Measurements from ENCODE around the gene KLHL28. TPM values are rescaled to one million over a fixed set of nuclear protein-coding genes. Genes with fewer than 3 reads are reported as not detected.
"Not testable (repeated sequence)": the region's sequence is repeated elsewhere in the genome, so short reads cannot be mapped to it uniquely, and the experiment has no call there.

Gene KLHL28
- total RNA-seq, 1 donor: 19.1 TPM

DNA sequence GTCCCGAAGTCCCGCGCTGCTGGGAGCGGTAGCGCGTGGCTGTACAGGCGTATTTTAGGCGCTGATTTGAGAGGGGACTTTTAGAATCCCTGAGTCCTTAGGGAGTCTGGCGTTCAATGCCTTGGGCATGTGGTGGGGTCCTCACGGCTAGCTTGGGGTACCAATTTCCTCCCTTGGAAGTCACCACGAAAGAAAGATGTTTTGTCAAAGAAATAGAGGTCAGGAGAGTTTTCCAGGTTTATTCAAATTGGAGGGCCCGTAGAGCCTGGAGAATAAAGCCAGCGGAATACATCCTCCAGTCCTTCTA is 63.9 kb downstream of the KLHL28 start:
- DNase-seq (ENCODE audit: low read depth in 2 of 3, low spot score in 2 of 3): no peak

DNA sequence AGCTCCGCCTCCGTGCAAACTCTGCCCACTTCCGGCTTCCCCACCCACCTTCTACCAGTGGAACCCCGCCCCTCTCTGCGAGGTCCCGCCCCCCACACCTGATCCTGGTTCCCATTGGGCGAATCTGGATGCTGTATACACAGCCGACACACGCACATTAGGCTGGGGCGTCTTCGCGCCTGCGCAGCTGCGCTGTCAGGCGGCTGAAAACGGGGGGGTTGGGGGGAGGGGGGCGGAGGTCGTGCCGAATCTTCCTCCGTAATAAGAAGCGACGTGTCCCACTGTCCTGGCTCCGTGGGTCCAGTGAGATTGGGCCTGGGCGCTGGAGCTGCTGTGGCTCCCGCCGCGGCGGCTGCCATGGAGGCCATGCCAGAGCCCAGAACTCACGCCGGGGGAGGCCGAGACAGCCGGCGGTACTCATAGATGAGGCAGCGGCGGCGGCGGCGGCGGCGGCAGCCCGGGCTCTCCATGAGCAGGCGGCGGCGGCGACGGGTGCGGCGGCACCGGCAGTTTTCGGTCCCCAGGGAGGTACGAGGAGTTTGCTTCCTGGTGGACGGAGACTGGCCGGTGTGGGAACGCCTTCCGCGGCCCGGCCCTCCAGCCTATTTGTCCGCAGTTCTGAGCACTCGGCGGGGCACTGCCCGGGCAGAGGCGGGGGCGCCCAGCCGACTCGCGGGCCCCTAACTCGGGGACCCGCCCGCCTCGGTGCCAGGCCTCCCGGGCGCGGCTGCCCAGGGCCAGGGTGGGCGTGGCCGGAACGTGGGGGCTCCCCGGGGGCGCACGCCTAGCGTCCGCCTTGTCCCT is 64.5 kb downstream of the KLHL28 start:
- peak; percentile 92 to 98 (median 97) for DNase-seq (ENCODE audit: low read depth in 2 of 3, low spot score in 2 of 3)

DNA sequence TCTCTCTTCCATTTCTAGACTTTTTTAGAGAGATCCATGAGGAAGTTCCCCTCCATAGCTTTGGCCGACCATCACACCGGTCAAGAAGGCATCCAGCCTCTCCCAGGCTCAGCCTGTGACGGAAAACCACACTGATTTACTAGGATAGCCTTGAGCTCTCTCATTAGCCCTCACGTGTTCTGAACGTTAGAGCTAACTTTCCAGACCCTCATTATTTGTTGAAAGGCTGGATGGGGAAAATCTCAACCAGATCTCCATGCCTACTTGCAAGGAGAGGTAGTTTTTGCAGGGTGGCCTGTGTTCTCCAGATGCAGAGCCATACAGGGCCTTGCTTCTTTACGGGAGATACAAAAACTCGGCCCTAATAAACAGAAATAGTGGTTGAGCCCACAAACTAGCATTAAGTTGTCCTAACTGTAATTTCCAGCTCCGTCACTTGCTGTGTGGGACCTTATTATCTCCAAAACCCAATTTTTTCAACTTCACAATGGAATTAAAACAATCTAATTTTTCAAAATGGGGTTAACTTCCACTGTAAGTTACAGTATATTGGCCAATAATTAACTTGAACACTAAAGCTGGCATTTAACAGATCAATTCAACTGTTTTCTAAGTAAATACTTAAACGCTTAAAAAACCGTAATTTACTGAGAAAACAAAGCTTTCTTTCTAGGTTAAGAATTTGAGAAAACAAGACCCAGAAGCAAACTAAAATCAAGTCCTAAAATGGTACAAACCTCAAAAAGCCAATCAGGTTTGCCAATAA is 65.3 kb downstream of the KLHL28 start:
- no peak for DNase-seq (ENCODE audit: low read depth in 2 of 3, low spot score in 2 of 3)

DNA sequence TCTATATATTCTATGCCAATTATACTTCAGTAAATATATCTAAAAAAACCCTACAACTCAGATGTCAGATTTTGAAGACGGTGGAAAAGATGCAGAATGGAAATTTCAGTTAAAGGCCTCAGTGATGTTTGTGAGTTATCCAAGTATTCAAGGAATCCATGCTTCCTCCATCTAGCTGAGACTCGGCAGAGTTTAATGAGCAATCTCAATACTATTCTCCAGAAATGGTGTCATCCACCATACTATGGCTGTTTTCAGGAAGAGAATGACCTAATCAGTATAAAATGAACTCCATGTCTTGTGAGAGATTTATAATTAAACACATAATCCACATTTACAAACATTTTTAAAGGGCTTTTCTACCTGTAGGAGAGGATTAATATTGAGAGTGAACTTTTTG is 66.0 kb downstream of the KLHL28 start:
- no peak for DNase-seq (ENCODE audit: low read depth in 2 of 3, low spot score in 2 of 3)

DNA sequence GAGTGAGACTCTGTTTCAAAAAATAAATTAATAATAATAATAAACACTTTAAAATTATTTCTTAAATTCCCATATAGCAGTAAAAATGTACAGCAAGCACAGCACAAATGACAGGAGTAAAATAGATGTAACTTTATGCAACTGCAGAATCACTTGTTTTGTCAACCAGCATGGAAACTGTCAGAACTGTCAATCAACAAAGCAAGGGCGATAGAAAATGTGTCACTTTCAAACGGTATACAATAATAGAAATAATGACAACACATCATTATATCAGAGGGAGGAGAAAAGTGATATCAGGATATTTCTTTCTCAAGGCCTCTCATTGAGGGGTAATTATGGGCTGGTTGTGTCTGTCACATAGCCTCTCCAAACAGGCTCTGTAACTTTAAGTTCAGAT is 68.2 kb downstream of the KLHL28 start:
- DNase-seq (ENCODE audit: low read depth in 2 of 3, low spot score in 2 of 3): no peak

DNA sequence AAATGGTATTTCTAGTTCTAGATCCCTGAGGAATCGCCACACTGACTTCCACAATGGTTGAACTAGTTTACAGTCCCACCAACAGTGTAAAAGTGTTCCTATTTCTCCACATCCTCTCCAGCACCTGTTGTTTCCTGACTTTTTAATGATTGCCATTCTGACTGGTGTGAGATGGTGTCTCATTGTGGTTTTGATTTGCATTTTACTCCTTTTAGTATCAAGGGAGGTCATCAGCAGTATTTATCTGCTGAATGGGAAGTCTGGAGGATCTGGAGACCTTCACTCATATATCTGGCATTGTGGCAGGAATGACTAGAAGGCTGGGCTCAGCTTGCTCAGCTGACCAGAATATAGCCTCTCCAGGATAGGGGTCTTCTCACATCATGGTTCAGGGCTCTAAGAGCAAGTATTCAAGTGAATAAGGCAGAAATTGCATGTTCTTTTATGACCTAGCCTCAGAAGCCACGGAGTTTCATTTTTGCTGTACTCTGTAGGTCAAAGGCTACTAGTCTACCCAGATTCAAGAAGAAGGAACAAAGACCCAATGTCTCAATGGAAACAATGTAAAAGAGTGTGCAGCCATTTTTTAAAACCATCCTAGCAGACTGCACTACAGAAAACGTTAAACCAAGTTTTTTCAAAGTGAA is 69.9 kb downstream of the KLHL28 start:
- not testable (repeated sequence) for DNase-seq (ENCODE audit: low read depth in 2 of 3, low spot score in 2 of 3)

DNA sequence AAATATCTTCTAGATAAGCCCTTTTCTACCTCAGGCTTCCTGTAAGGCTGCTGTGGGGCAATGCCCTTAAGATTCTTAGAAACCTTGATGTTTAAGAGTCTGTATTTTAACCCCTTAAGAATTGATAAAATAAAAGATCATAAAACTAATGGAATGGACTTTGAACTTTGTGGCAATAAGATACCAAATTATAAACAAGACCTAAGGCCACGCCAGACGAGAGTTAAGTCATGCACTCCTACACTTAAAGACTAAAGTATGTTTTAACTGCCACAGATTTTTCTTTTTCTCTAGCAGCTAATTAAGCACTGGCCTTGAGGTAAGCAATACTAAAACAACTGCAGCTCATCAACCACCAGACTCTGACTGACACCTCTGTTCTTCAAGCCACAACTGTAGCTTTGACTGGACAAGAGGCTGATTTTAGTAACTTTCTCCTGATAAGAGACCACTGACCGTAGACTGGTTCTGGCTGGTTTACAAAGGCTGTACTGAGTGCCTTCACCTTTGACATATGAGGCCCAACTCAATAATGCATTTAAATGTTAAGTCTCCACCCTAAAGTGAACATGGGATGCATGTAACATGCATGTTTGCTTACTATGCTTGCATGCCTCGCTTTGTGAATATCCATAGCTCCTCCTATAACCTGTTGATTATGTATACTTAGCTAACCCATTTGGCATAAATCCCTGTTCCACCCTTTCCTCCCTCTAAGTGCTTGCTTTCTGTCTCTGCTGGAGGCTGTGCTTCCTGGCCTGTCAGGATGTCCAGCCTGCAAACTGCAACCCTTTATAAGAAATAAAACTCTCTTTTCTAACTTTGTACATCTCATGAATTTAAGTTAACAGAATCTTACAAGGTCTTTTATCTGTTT is 71.9 kb downstream of the KLHL28 start:
- DNase-seq (ENCODE audit: low read depth in 2 of 3, low spot score in 2 of 3): no peak

DNA sequence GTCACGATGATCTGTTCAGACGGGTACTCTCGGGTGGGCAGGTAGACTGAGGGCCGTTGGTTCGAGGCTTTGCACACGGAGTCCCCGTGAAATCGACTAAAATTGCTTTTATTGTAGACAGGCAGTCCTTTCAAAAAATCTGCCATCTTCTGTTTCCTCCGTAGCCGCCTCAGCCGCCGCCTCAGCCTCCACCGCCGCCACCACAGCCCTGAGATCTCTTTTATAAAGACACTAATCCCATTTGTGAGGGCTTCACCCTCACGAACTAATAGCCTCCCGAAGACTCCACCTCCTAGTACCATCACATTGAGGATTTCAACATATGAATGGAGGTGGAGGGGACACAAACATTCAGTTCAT is 74.2 kb downstream of the KLHL28 start:
- no peak for DNase-seq (ENCODE audit: low read depth in 2 of 3, low spot score in 2 of 3)

DNA sequence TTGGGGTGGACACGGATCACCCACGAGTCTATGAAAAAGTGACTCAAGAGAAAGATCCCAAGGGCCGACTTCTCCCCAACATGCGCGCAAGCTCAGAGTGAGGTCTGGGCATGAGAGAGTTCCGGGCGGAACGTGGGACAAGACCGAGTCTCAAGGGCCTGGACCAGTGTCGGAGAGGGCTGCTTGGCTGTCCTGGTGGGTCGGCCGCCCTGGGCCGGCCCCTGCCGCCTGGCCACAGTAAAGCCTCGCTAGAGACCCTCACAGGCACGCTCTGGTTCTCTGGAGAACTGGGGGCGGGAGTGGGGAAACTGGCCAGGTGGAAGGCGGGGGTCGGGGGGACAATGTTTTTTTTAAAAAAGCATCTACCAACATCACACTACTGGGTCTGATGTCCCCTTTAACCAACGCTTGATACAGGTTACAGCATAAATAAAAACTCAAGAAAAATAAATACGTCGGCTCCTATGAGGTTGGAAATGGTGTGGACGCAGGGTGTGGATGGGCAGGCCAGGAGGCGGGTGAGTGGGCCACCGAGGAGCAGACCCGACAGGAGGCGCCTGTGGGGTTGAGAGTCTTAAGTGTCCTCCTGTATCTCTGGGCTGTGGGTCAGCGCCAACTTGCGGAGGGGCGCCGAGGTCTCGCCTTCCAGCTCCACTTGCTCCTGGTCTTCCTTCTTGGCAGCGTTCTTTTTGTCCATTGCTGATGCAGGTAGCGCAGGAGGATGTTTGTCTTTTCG is 74.7 kb downstream of the KLHL28 start:
- DNase-seq (ENCODE audit: low read depth in 2 of 3, low spot score in 2 of 3): no peak

DNA sequence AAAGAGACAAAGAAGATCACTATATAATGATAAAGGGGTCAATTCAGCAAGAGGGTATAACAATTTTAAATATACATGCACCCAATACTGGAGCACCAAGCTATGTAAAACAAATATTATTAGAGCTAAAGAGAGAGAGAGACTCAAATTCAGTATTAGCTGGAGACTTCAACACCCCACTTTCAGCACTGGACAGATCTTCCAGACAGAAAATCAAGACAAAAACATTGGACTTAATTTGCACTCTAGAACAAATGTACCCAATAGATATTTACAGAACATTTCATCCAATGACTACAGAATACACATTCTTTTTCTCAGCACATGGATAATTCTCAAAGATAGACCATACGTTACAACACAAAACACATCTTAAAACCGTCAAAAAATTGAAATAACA is 81.0 kb downstream of the KLHL28 start:
- DNase-seq (ENCODE audit: low read depth in 2 of 3, low spot score in 2 of 3): no peak

Other genes with a start within 250 kb of the KLHL28 start
- gene TOGARAM1, start 243 bp upstream of the KLHL28 start, total RNA-seq: 11.6 TPM
- 51.7 TPM for gene PRPF39, start 122.2 kb upstream of the KLHL28 start, total RNA-seq
- 5.9 TPM for gene FKBP3, start 172.5 kb upstream of the KLHL28 start, total RNA-seq
- gene FANCM, start 174.0 kb upstream of the KLHL28 start, total RNA-seq: 8.6 TPM